LNCAP (cell line): Measurements from ENCODE around the gene ST8SIA2.

Source experiments
- TF ChIP-seq, protein P1 (sequence below): fragments of 450-650 bp; IDR thresholded peaks from 2 replicates; pipeline ENCODE4 v1.5.1; 2017; ENCODE audit warnings: mild to moderate bottlenecking

Gene ST8SIA2

DNA sequence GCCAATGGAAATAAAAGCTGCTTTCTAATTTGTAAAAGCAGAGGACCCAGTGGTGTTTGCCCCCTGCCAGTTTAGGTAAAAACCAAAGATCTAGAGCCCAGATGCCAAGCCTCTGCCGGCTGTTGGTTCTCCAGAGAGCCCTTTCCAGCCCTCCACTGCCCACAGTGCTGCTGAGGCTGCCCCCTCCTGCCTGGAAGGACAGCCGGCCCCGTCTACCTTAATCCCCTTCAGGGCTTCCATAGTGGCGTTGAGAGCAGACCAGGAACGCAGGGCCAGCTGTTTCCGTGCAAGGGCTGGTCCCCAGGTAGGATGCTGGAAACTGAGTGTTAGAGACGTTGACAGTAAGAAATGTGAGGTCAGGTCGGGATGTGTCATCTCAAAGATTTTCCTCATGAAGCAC is 6.9 kb downstream of the ST8SIA2 start:
- TF ChIP-seq, protein P1, sequence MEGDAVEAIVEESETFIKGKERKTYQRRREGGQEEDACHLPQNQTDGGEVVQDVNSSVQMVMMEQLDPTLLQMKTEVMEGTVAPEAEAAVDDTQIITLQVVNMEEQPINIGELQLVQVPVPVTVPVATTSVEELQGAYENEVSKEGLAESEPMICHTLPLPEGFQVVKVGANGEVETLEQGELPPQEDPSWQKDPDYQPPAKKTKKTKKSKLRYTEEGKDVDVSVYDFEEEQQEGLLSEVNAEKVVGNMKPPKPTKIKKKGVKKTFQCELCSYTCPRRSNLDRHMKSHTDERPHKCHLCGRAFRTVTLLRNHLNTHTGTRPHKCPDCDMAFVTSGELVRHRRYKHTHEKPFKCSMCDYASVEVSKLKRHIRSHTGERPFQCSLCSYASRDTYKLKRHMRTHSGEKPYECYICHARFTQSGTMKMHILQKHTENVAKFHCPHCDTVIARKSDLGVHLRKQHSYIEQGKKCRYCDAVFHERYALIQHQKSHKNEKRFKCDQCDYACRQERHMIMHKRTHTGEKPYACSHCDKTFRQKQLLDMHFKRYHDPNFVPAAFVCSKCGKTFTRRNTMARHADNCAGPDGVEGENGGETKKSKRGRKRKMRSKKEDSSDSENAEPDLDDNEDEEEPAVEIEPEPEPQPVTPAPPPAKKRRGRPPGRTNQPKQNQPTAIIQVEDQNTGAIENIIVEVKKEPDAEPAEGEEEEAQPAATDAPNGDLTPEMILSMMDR: no peak

DNA sequence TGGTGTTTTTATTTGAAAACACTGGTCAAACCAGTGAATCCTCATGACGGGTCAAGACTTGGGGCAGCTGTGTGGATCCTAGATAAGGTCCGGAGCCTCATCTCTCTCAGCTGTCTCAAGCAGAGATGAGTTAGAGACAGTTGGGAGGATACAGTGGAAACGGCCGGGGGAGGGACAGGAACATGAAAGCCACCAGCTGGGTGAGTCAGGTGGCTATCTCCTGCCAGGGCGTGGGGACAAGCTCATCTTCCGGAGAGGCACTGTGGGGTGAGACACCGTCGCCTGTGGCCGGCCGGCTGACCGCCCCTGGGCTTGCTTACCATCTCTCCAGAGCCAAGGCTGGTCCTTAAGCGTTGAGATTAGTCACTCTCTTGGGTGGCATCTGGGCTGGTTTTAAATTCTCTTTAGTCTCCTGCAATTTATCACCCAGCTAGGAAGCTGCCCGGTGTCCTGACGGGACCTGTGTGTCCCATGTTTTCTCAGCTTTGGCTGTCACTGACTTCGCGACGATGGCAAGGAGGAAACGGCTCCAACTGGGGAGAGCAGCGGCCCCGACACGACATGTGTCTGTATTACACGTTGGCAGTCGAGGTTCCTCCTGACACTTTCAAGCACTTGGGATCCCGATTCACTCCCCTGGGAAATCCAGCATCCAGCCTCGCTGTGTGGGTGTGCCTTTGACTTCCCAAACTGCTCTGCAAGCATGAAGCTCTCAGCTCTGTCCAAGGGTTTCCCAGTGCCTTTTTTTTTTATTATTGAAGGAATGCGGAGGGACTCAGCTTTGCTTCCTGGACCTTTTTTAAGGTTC is 7.5 kb downstream of the ST8SIA2 start:
- TF ChIP-seq, protein P1: no peak

DNA sequence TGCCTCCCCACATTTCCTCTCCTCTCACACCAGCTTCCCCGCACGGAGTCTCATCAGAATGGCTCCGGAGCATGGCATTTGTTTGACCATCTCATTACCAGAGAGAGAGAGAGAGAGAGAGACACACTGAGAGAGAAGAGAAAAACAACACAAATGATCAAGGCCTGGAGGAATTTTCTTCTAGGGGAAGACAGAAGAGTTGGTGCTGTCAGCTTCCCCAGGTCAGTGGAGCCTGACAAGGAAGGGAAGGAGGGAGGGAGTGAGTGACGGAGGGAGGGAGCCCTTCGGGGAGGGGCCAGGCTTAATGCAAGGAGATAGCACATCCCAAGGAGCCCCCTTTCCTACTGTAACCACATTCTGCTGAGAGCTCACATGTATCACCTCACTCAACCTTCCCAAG is 9.1 kb downstream of the ST8SIA2 start:
- TF ChIP-seq, protein P1: no peak

DNA sequence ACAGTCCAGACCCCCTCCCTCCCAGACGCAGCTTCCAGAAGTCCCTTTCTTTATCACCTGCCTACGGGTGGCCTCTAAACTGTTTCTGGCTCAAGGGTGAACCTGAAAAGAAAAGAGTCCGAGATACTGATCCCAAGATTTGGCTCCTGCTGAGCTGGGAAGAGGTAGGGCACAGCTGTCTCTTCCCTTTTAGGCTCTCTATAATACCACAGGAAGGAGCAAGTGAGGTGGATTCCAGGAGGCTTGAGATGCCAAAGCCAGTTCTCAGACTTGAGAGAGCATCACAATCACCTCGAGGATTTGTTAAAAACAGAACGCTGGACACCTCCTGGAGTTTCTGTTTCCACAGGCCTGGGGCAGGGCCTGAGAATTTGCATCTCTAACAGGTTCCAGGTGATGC is 12.3 kb downstream of the ST8SIA2 start:
- TF ChIP-seq, protein P1: no peak

DNA sequence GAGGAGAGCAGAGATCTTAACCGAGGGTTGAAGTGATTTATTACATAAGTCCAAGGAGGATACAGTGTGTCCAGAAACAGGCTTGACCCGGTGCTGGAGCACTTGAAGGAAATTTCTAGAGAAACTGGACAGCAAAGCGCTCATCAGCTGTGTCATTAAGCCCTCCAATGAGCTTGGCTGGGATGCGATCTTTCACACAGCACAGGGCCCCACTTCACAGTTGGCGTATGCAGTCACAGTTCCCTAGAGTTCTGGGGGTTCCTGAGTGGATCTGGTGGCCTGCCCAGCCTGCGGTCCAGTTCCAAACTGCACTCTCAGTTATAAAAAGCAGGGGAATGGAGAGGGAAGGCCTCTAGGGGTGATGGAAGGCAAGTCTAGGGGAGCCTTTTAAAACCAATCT is 13.6 kb downstream of the ST8SIA2 start:
- TF ChIP-seq, protein P1: no peak

DNA sequence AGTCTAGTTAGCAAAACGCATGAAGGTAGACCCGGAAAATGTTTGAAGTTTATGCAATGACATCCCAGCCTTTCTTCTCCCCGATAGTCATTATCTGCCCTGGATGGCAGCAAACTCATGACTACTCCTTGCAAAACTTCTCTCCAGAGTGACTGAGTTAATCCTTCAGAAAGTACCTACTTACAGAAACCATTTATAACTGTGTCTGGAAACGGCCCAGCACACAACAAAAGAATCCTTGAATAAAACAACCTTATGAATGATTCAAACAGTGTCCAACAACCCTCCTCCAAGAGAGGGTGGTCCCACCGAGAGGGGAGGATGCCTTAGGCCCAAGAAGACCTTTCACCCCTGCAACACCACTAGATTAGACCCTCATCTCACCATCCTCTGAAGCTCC is 14.2 kb downstream of the ST8SIA2 start:
- TF ChIP-seq, protein P1: no peak

DNA sequence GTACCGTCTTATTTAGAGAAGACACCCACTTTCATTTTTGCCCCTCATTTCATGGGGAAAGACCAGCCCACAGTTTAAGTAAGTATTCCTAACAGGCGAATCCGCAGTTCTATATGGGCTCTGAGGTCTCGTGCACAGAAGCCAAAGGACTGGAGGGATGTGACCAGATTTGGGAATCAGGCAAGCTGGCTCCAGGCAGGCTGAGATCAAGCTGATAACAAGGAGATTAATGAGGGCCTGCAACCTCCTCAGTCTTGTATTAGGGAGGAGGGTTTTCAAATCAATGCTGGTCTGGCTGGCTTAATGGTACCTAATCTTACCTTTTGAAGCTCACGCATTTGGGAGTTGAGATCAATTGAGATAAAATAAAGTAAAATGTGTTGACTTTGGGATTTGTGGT is 15.3 kb downstream of the ST8SIA2 start:
- TF ChIP-seq, protein P1: no peak

DNA sequence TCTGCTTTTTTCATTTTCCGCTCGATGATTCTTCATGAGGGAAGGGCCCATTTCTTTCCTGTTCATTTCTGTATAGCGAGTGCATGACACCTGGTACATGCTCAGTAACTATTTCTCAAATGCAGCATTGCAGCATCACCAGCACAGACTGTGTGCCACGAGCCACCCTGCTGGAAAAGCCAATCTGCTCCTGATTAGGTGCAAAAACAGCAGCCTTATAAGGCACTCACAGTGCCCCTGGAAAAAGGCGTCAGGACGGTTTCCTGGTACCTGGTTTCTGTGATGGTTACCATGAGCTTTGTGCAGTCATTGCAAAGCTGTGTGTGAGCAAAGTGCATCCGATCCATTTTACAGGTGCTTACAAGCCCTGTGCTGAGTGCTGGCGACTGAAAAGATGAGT is 15.8 kb downstream of the ST8SIA2 start:
- TF ChIP-seq, protein P1: no peak
